Measurements from ENCODE around the gene ADAMTS16. TPM values are rescaled to one million over a fixed set of nuclear protein-coding genes. Genes with fewer than 3 reads are reported as not detected.

ADAMTS16 gene
- total and polyA plus RNA-seq, 9 of the 15 experiments (the other 6 are each of a cell fraction or from before 2014, with no cell fraction given): not detected

- FAIRE-seq (no peak), ATAC-seq (no peak), DNase-seq (ENCODE audit: extremely low read depth in 1 of 4, low spot score in 3 of 4) (no peak)
- CTCF ChIA-PET (ENCODE audit: low intra/inter-chr PET ratio): no interaction called here
- POLR2A ChIA-PET: interaction anchor here (1.5 kb wide), 1 partner anchor 11 kb away, joined by 3 read pairs; no protein-coding TSS in a partner anchor
- WGBS (ENCODE audit: insufficient coverage, low coverage, missing lambda C conversion rate): 0% methylated on average over 1 of the region's 1 CpG
- H3K79me2 ChIP-seq (ENCODE audit: control insufficient read depth, insufficient read depth, low read length): no peaks in the 10 kb centered on the region
- H4K20me1 ChIP-seq (replicated peaks; ENCODE audit: control insufficient read depth, insufficient read depth, low read length): 0 out of 2 replicates have a peak, but pooled peaks cover 3% of the 10 kb centered on the region
- peaks cover 1 to 21% of the 10 kb centered on the region in 2 experiments; a peak in 2 of 5 replicates for H3K27me3 ChIP-seq (ENCODE audit: control insufficient read depth in 2 of 2, insufficient read depth in 2 of 2, low read length in 2 of 2)
- no peak overlapping the region for H3K4me2 ChIP-seq (ENCODE audit: insufficient read depth, low read length)
- BruUV-seq (replicated peaks): no TSS peak
- no peaks in the 10 kb centered on the region for H3K9me1 ChIP-seq (ENCODE audit: control insufficient read depth, insufficient read depth, low read length)
- H2AFZ ChIP-seq (ENCODE audit: low read depth, low read length): no peak overlapping the region
- no peaks in the 10 kb centered on the region for H3K9me3 ChIP-seq (replicated peaks; ENCODE audit: control insufficient read depth, insufficient read depth, low read depth, low read length)
- in situ Hi-C loops (cut with MboI) (no loop called here), intact Hi-C loops (cut with micrococcal nuclease) (no loop called here)
- no peak overlapping the region for H3K27ac ChIP-seq (ENCODE audit: extremely low read depth, low read depth, low read length)
- H3K4me3 ChIP-seq: no peak overlapping the region
- no peaks in the 10 kb centered on the region for H3K36me3 ChIP-seq (ENCODE audit: control insufficient read depth, insufficient read depth, low read length)
- no peak overlapping the region for H3K9ac ChIP-seq (ENCODE audit: insufficient read depth in 1 of 2, low read depth in 2 of 2, low read length in 2 of 2)
- peaks cover 0 to 3% of the 10 kb centered on the region in 2 experiments; a peak in 1 of 5 replicates for H3K4me1 ChIP-seq (replicated peaks in 1 of 2; ENCODE audit: control insufficient read depth in 2 of 2, insufficient read depth in 2 of 2, low read length in 2 of 2)
- TF ChIP-seq RBM17 (IDR thresholded peaks at IDR 0.05; ENCODE audit: borderline replicate concordance, low read depth, low read length) (no peak), CREBBP (IDR thresholded peaks at IDR 0.05; ENCODE audit: low read depth, low read length) (no peak), MAX (CRISPR knock-in tag; IDR thresholded peaks at IDR 0.05) (no peak), RUNX1 (IDR thresholded peaks at IDR 0.05; ENCODE audit: low read depth) (no peak), CUX1 (CRISPR knock-in tag; IDR thresholded peaks at IDR 0.05) (no peak), BRCA1 (IDR thresholded peaks at IDR 0.05) (no peak), BRCA1 (CRISPR knock-in tag; IDR thresholded peaks at IDR 0.05) (no peak), ZNF75A (CRISPR knock-in tag; IDR thresholded peaks at IDR 0.05) (no peak), ZNF395 (CRISPR knock-in tag; IDR thresholded peaks at IDR 0.05) (no peak), BACH1 (tag; IDR thresholded peaks at IDR 0.05) (no peak)
- TF ChIP-seq, protein P1, sequence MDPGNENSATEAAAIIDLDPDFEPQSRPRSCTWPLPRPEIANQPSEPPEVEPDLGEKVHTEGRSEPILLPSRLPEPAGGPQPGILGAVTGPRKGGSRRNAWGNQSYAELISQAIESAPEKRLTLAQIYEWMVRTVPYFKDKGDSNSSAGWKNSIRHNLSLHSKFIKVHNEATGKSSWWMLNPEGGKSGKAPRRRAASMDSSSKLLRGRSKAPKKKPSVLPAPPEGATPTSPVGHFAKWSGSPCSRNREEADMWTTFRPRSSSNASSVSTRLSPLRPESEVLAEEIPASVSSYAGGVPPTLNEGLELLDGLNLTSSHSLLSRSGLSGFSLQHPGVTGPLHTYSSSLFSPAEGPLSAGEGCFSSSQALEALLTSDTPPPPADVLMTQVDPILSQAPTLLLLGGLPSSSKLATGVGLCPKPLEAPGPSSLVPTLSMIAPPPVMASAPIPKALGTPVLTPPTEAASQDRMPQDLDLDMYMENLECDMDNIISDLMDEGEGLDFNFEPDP (CRISPR knock-in tag; IDR thresholded peaks at IDR 0.05): no peak
- TF ChIP-seq, protein P2, sequence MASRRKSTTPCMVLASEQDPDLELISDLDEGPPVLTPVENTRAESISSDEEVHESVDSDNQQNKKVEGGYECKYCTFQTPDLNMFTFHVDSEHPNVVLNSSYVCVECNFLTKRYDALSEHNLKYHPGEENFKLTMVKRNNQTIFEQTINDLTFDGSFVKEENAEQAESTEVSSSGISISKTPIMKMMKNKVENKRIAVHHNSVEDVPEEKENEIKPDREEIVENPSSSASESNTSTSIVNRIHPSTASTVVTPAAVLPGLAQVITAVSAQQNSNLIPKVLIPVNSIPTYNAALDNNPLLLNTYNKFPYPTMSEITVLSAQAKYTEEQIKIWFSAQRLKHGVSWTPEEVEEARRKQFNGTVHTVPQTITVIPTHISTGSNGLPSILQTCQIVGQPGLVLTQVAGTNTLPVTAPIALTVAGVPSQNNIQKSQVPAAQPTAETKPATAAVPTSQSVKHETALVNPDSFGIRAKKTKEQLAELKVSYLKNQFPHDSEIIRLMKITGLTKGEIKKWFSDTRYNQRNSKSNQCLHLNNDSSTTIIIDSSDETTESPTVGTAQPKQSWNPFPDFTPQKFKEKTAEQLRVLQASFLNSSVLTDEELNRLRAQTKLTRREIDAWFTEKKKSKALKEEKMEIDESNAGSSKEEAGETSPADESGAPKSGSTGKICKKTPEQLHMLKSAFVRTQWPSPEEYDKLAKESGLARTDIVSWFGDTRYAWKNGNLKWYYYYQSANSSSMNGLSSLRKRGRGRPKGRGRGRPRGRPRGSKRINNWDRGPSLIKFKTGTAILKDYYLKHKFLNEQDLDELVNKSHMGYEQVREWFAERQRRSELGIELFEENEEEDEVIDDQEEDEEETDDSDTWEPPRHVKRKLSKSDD (conservative IDR thresholded peaks at IDR 0.05; ENCODE audit: low read length): no peak
Measured at GRCh38 chr5:5275211-5275610, 135.1 kb downstream of the ADAMTS16 start.
